Measurements from ENCODE around the gene KIRREL3. TPM values are rescaled to one million over a fixed set of nuclear protein-coding genes. Genes with fewer than 3 reads are reported as not detected.
A peak's percentile ranks its signal among the peaks of the same experiment; 100 is the strongest.

KIRREL3 gene
- total and polyA plus RNA-seq, 9 of the 15 experiments (the other 6 are each of a cell fraction or from before 2014, with no cell fraction given): 0.04 to 0.10 TPM; not detected in 7

GRCh38 chr11:126466236-126467045, 534.1 kb downstream of the KIRREL3 start (continued):
- TF ChIP-seq CBX2 (IDR thresholded peaks at IDR 0.05; ENCODE audit: insufficient read depth, low read length, poor library complexity, severe bottlenecking) (no peak), RCOR1 (IDR thresholded peaks at IDR 0.05; ENCODE audit: borderline replicate concordance in 1 of 2, low read depth in 2 of 2, low read length in 2 of 2) (no peak), GTF2F1 (IDR thresholded peaks at IDR 0.05; ENCODE audit: low read depth, low read length) (no peak)

- H3K27me3 ChIP-seq (ENCODE audit: control insufficient read depth in 2 of 2, insufficient read depth in 2 of 2, low read length in 2 of 2): peaks cover 15 to 90% of the 10 kb centered on the region in 2 experiments; a peak in 4 of 5 replicates
- in situ Hi-C loops (cut with MboI) (no loop called here), intact Hi-C loops (cut with micrococcal nuclease) (no loop called here)
- DNase-seq (ENCODE audit: extremely low read depth in 1 of 4, low spot score in 3 of 4) (no peak), FAIRE-seq (no peak), ATAC-seq (no peak)
- no peak overlapping the region for H3K27ac ChIP-seq (ENCODE audit: extremely low read depth, low read depth, low read length)
- H3K9me1 ChIP-seq (ENCODE audit: control insufficient read depth, insufficient read depth, low read length): no peaks in the 10 kb centered on the region
- H3K4me3 ChIP-seq: no peak overlapping the region
- no TSS peak for BruUV-seq (replicated peaks)
- no peak overlapping the region for H3K4me2 ChIP-seq (ENCODE audit: insufficient read depth, low read length)
- POLR2A ChIA-PET: interaction anchor here (0.6 to 1.1 kb wide), 3 partner anchors 20 to 30 kb away, joined by 3 read pairs; no protein-coding TSS in a partner anchor
- TF ChIP-seq ZNF263 (CRISPR knock-in tag; IDR thresholded peaks at IDR 0.05; ENCODE audit: borderline replicate concordance): peak; percentile 73
- no peak for TF ChIP-seq ESRRB (CRISPR knock-in tag; IDR thresholded peaks at IDR 0.05; ENCODE audit: borderline replicate concordance)
- H4K20me1 ChIP-seq (replicated peaks; ENCODE audit: control insufficient read depth, insufficient read depth, low read length): no peaks in the 10 kb centered on the region; the same call in 1 of the 2 replicates
- H3K4me1 ChIP-seq (replicated peaks in 1 of 2; ENCODE audit: control insufficient read depth in 2 of 2, insufficient read depth in 2 of 2, low read length in 2 of 2): no peaks in the 10 kb centered on the region
- no peaks in the 10 kb centered on the region for H3K36me3 ChIP-seq (ENCODE audit: control insufficient read depth, insufficient read depth, low read length)
- no peak overlapping the region for H3K9ac ChIP-seq (ENCODE audit: insufficient read depth in 1 of 2, low read depth in 2 of 2, low read length in 2 of 2)
- no peak overlapping the region for H2AFZ ChIP-seq (ENCODE audit: low read depth, low read length)
- CTCF ChIA-PET (ENCODE audit: low intra/inter-chr PET ratio): no interaction called here
- H3K79me2 ChIP-seq (ENCODE audit: control insufficient read depth, insufficient read depth, low read length): no peaks in the 10 kb centered on the region
- WGBS (ENCODE audit: insufficient coverage, low coverage, missing lambda C conversion rate): 2% methylated on average over 16 of the region's 19 CpGs
- H3K9me3 ChIP-seq (replicated peaks; ENCODE audit: control insufficient read depth, insufficient read depth, low read depth, low read length): no peaks in the 10 kb centered on the region
These were observed 534.9 kb downstream of the KIRREL3 start for GRCh38 chr11:126465573-126466188.

Measured in K562 (cell line).